ENCODE measurements around the gene DNMT1.
A peak's percentile ranks its signal among the peaks of the same experiment; 100 is the strongest.

The DNMT1 gene

DNA sequence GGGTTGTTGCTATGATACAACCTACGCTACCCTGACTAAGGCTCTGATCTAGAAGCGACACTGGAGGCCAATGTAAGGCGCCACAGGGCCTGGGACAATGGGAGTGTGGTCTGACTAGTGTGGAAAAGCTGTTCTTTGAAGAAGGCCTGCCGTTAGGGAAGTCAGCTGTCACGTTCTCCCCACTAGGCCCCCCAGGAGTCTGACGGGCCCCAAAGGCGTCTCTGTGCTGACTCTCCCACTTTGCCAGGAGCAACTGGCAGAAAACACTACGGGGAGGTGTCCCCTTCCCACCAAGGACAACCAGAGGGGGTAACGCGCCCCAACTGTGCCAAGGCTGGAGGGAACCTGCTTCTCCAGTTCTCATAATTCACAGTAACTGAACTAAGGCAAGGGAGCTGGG, 49.7 kb downstream of the DNMT1 start:
- ATAC-seq = no peak
- Mint-ChIP-seq H3K36me3 (peaks cover 64% of the 10 kb centered on the region), H3K27me3 (no peaks in the 10 kb centered on the region), H3K4me1 (no peaks in the 10 kb centered on the region), H3K27ac (no peak overlapping the region), H3K4me3 (no peak overlapping the region), H3K9me3 (no peaks in the 10 kb centered on the region)

DNA sequence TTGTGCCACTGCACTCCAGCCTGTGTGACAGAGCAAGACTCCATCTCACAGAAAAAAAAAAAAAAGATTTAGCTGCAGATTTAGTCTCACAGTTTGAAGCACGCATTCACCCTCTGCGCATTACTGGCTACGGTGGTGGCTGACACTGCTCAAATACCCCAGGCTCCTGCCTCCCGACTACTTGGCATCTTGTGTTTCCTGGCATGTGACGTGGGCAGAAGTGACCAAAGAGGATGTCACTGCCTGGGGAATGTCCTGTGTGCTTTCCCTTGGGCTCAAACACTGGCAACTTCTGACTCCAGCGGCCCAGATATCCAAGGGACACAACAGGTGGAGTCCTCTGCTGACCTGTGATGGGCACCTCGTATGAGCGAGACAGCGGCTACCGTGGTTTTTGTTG, 50.4 kb downstream of the DNMT1 start:
- Mint-ChIP-seq H3K36me3 (peaks cover 64% of the 10 kb centered on the region), H3K27ac (no peak overlapping the region), H3K27me3 (no peaks in the 10 kb centered on the region), H3K9me3 (no peaks in the 10 kb centered on the region), H3K4me1 (no peaks in the 10 kb centered on the region), H3K4me3 (no peak overlapping the region)
- no peak for ATAC-seq

DNA sequence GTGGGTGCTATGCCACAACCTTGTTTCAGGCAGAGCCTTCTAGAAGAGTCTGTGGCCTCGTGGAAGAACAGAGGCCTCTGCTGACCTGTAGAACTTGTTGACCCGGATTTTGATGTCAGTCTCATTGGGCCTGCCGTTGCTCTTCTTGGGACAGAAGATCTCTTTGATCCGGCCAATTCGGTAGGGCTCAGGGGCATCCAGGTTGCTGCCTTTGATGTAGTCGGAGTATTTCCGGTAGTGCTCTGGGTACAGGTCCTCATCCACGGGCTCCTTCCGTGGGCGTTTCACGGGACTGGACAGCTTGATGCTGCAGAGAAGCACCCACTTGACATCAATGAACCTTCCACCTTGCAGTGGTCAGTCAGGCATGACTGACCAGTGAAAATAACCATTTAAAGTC, 51.1 kb downstream of the DNMT1 start:
- ATAC-seq = no peak
- peaks cover 64% of the 10 kb centered on the region for H3K36me3 Mint-ChIP-seq

DNA sequence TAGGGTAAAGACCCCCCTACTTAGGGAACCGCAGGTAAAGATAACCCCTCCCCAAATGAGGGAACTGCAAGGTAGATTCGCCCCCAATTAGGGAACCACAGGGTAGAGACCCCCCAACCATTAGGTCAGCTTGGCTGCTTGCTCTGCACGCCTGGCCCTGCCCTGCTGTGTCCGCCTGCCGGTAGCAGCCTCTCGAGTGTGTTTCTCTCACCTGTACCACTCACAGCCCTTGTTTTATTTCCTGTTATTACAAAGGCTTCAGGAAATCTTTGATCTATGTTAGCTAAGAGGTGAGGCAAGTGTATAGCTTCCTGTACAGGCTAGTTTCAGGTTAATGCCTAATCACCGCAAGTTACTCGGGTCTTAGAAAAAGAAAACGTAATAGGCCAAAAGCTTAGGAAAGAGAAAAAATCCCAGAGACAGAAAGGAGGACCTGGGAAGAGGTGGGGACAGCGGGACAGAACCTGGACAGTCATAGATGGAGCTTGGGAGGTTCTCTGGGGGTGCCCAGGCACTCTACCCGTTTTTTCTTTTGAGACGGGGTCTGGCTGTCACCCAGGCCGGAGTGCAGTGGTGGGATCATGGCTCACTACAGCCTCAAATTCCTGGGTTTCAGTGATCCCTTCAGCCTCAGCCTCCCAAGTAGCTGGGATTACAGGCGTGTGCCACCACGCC, 51.9 kb downstream of the DNMT1 start:
- Mint-ChIP-seq H3K9me3 (no peaks in the 10 kb centered on the region), H3K27me3 (no peaks in the 10 kb centered on the region), H3K4me3 (no peak overlapping the region), H3K4me1 (no peaks in the 10 kb centered on the region), H3K27ac (no peak overlapping the region), H3K36me3 (peaks cover 66% of the 10 kb centered on the region)
- peak; percentile 66 for ATAC-seq

More for the DNA sequence above, 51.1 kb downstream of the DNMT1 start:
- Mint-ChIP-seq H3K4me3 (no peak overlapping the region), H3K27me3 (no peaks in the 10 kb centered on the region), H3K9me3 (no peaks in the 10 kb centered on the region), H3K27ac (no peak overlapping the region), H3K4me1 (no peaks in the 10 kb centered on the region)

DNA sequence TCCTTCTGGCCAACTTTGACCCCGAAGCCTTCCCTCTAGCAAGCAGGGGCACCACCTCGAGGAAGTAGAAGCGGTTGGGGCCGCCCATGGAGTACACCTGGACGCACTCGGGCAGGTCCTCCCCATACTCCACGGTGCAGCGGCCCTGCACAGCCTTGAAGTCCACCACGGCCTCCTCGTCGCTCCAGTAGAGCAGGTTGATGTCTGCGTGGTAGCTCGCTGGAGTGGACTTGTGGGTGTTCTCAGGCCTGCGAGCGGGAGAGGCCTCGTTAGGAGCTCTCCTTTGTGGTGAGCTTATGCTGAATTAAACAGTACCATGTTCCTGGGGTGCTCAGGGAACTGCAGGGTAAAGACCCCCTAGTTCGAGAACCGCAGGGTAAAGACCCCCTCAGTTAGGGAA, 52.8 kb downstream of the DNMT1 start:
- Mint-ChIP-seq H3K9me3 (no peaks in the 10 kb centered on the region), H3K27ac (no peak overlapping the region), H3K4me1 (no peaks in the 10 kb centered on the region)

DNA sequence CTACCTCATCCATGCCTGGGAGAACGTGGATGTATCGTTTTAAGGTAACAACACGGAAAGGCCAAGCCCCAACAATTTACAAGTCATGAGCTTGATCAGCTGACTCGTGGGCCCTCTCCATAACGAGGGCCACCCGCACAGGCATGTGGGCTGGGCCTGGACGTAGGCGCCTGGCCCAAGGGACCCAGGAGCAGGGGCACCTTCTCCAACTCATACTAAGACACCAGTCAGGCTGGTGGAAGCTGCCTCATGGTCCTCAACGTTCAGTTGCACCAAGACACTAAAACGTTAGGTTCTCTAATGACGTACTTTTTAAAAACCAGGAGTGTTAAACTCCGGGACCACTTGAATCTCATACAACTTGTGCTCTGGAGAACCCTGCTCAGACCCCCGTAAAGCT, 53.3 kb downstream of the DNMT1 start:
- Mint-ChIP-seq H3K4me1 (no peaks in the 10 kb centered on the region), H3K27me3 (no peaks in the 10 kb centered on the region), H3K27ac (no peak overlapping the region), H3K36me3 (peaks cover 66% of the 10 kb centered on the region), H3K4me3 (no peak overlapping the region), H3K9me3 (no peaks in the 10 kb centered on the region)
- no peak for ATAC-seq

More for the DNA sequence above, 52.8 kb downstream of the DNMT1 start:
- H3K27me3 Mint-ChIP-seq = no peaks in the 10 kb centered on the region
- H3K36me3 Mint-ChIP-seq = peaks cover 65% of the 10 kb centered on the region
- H3K4me3 Mint-ChIP-seq = no peak overlapping the region
- ATAC-seq = no peak

DNA sequence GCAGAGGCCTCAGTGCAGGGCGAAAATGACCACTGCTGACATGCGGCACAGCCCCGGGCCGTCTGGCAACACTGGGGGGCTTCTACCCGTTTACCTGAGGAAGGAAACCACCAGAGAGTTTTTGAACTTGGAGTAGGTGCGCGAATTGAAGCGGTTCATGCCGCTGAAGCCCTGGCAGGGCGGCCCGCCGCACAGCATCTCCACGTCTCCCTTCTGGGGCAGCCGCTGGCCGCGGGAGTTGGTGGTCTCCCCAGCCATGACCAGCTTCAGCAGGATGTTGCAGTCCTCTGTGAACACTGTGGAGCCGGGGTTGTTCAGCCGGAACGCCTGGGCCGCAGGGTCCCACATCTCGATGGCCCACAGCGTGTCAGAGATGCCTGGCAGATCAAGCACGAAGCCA, 54.8 kb downstream of the DNMT1 start:
- Mint-ChIP-seq H3K9me3 (no peaks in the 10 kb centered on the region), H3K27me3 (no peaks in the 10 kb centered on the region), H3K36me3 (peaks cover 61% of the 10 kb centered on the region), H3K27ac (no peak overlapping the region), H3K4me1 (no peaks in the 10 kb centered on the region), H3K4me3 (no peak overlapping the region)
- ATAC-seq = no peak

DNA sequence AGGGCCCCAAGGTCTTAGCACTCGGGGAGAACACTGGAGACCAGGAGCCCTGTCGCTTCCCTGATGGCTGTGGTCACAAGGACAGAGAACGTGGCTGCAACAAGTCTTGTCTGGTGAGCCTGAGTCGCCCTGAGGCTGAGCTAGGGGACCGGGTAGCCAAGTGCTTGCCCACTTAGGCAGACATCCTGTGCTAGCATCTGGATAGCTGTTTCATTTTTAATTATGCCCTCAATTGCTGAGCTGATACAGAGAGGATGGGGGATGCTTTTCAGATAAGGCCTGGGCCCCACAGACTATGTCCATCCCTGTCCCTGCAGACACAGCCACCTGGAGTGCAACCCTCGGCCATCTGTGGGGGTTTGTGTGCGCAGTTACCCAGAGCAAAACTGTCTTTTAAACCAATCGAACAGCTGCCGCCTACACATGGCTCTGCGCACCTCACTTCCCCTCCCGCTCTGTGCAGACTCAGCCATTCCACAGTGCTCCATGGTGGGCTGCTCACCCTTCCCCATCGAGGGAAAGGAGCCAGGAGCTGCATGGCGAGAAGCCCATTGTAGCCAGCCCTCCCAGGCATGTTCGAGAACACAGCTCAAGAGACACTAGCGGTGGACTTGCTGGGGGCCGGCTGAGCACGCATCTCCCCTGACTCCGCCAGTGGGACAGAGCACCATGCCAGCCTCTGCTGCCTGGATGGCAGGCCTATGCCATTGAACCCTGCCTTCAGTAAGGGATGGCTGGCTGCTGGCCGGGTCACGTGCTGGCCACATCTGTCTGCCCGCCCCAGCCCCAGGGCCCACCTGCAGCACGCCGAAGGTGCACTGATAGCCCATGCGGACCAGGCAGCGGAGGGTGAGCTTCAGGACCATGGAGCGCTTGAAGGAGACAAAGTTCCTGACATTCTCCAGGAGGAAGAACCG, 55.6 kb downstream of the DNMT1 start:
- Mint-ChIP-seq H3K36me3 (peaks cover 59% of the 10 kb centered on the region), H3K9me3 (no peaks in the 10 kb centered on the region), H3K27me3 (no peaks in the 10 kb centered on the region), H3K27ac (no peak overlapping the region), H3K4me1 (no peaks in the 10 kb centered on the region), H3K4me3 (no peak overlapping the region)
- no peak for ATAC-seq

DNA sequence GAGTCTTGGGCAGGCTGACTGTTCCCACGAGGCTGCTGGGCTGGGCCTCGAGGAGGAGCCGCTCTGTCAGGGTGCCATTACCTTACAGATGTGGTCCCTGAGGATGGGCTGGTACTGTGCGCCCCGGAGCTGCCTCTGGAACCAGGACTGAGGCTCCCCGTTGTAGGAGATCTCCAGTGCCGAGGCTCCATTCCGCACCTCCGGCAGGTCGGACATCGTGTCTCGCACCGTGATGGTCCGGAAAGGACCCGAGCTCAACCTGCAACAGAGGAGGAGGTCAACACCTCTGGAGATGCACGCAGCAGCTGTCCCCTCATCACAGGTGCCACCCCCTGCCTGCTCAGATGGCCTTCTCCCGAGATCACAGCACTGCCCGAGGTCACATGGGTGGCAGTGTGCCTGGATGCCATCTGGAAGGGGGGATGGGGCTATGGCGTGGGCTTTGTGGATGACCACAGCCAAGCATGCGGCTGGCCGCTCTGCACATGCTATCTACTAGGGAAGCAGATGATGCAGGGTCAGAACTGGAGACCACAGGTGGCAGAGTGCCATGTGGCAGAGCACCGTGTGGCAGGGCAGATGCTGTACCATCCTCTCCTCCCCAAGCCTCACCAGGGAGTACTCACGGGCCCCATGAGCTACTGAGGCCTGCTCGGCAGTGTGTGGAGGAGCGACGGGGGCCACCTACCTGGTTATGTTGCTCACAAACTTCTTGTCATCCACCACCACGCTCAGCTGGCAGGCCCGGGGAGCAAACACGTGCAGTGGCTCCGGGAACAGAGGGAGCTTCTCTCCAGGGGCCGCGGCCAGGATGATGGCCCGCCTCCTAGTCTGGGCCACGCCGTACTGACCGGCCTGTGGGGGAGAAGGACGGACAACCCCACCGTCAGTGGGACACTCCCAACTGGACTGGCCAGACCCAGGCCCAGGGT, 56.7 kb downstream of the DNMT1 start:
- no peak for ATAC-seq
- no peak overlapping the region for H3K27ac Mint-ChIP-seq
- no peak overlapping the region for H3K4me3 Mint-ChIP-seq
- no peaks in the 10 kb centered on the region for H3K9me3 Mint-ChIP-seq
- H3K4me1 Mint-ChIP-seq = no peaks in the 10 kb centered on the region
- H3K36me3 Mint-ChIP-seq = peaks cover 65% of the 10 kb centered on the region
- H3K27me3 Mint-ChIP-seq = no peaks in the 10 kb centered on the region

DNA sequence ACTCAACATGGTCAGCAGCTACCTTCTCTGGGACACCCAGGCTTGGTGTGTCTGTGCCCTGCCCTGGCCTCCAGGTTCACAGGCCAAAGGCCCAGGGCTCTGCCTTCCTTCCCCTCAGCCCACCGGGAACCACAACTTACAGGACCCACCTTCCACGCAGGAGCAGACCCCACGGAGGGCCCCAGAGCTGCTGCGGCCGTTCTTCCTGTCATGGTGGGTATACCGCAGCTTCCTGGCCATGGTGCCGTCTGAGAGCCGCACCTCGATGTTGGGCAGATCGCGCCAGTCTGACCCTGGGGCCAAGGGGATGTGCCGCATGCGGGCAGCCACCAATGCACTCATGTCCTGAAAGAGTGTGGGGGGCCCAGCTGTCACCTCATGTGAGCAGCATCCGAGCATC, 57.8 kb downstream of the DNMT1 start:
- no peak overlapping the region for H3K27ac Mint-ChIP-seq
- H3K36me3 Mint-ChIP-seq = peaks cover 74% of the 10 kb centered on the region
- H3K4me3 Mint-ChIP-seq = no peak overlapping the region

DNA sequence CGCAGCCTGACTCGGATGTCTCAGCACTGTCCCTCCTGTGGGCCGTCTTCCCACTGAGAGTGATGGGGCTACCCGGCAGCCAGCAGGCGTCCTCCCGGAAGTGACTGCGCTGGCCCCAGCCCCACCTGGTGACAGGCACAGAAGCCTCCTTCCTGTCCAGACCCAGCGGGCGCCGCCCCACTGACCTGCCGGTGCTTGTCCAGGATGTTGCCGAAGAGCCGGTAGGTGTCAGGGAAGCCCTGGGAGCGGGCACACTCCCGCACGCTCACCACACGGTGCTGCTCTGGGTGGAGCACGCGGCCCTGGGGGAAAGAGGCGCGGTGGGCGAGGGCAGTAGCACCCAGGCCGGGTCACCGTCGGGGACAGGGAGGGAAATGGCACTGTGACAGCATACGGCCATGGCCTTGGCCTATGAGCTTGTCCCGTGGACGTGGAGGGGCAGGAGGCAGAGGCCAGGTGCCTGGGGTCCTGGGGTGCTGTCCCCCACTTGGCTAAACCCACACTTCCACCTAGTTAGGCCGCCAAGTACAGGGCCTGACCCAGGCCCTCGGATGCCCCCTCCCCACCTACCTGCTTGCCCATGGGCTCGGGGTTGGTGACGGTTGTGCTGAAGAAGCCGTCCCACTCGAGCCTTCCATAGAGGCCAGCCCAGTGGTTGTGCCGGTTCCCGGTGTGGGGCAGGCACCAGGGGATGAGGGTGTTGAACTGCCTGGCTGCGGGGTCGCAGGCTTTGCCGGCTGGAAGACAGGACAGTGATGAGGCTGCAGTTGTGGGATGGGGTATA, 59.0 kb downstream of the DNMT1 start:
- H3K27ac Mint-ChIP-seq = no peak overlapping the region
- H3K4me3 Mint-ChIP-seq = no peak overlapping the region
- no peaks in the 10 kb centered on the region for H3K27me3 Mint-ChIP-seq
- peak; percentile 37 for ATAC-seq
- H3K4me1 Mint-ChIP-seq = no peaks in the 10 kb centered on the region
- no peaks in the 10 kb centered on the region for H3K9me3 Mint-ChIP-seq
- peaks cover 72% of the 10 kb centered on the region for H3K36me3 Mint-ChIP-seq

More for the DNA sequence above, 57.8 kb downstream of the DNMT1 start:
- Mint-ChIP-seq H3K4me1 (no peaks in the 10 kb centered on the region), H3K27me3 (no peaks in the 10 kb centered on the region), H3K9me3 (no peaks in the 10 kb centered on the region)
- ATAC-seq = no peak

DNA sequence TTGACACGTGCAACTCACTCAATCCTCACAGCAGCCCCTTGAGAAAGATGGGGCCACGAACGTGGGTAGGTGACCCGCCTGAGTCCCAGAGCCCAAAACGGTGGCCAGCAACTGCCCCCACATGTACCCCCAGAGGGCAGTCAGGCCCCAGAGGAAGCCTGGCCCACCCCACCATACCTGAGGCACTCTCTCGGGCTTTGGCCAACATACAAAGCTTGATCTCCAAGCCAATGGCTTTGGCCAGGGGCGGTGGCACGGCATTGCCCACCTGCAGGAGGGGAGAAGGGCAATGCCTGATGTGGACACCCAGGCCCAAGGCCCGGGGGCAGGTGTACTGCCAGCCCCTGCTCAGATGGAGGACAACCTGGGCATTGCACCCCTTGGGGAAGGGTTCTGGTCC, 60.7 kb downstream of the DNMT1 start:
- no peaks in the 10 kb centered on the region for H3K9me3 Mint-ChIP-seq
- H3K36me3 Mint-ChIP-seq = peaks cover 60% of the 10 kb centered on the region
- no peak overlapping the region for H3K27ac Mint-ChIP-seq
- no peaks in the 10 kb centered on the region for H3K4me1 Mint-ChIP-seq
- ATAC-seq = no peak
- H3K27me3 Mint-ChIP-seq = no peaks in the 10 kb centered on the region
- no peak overlapping the region for H3K4me3 Mint-ChIP-seq

DNA sequence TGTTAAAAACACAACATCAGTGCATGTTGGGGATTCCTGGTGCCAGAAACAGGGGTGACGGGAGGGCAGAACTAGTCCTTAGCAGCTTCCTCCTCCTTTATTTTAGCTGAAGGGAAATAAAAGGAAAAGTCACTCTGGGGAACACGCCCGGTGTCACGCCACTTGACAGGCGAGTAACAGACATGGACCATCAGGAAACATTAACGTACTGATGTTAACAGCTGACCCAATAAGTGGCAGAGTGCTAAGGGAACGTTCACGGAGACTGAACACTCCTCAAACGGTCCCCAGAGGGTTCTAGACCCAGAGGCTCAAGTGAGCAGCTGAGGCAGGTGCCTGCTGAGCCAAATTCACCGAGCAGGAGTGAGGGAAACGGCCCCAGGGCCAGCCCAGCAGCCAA, 61.2 kb downstream of the DNMT1 start:
- no peaks in the 10 kb centered on the region for H3K9me3 Mint-ChIP-seq
- H3K27me3 Mint-ChIP-seq = no peaks in the 10 kb centered on the region
- no peak for ATAC-seq
- H3K27ac Mint-ChIP-seq = no peak overlapping the region
- peaks cover 57% of the 10 kb centered on the region for H3K36me3 Mint-ChIP-seq
- H3K4me1 Mint-ChIP-seq = no peaks in the 10 kb centered on the region
- H3K4me3 Mint-ChIP-seq = no peak overlapping the region

DNA sequence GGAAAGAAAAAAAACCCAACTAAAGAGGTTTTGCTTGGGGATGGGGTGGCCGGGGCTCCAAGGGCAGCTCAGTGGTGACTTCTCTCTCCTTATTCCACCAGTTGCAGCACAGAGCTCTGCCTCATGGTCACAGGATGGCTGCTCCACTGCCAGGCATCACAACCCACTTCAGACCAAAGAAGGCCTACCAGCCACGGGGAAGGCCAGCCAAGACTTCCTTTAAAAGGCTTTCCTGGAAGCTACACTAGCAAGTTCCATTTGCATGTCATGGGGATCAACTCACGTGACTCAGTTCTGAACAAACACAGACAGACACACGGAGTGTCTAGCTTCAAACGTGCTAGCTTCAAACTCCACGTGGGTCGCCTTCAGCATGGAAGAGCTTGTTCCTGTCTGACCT, 61.8 kb downstream of the DNMT1 start:
- Mint-ChIP-seq H3K27ac (no peak overlapping the region), H3K4me3 (no peak overlapping the region), H3K9me3 (no peaks in the 10 kb centered on the region), H3K4me1 (no peaks in the 10 kb centered on the region), H3K36me3 (peaks cover 50% of the 10 kb centered on the region), H3K27me3 (no peaks in the 10 kb centered on the region)
- no peak for ATAC-seq

All from stimulated activated memory B cell treated with anti-CD40 and anti-IgM and Interleukin-4, amounts not matched to agents 10 μg/mL and 1 μg/mL and 100 μg/mL, for 72 hours (primary cell).